ENCODE results near the gene SUN1.
"Not testable (repeated sequence)": the region's sequence is repeated elsewhere in the genome, so short reads cannot be mapped to it uniquely, and the experiment has no call there.

Gene SUN1

GRCh38 chr7:857661-858060 is 25.4 kb downstream of the SUN1 start:
- DNase-seq (ENCODE audit: low spot score): no peak

DNA sequence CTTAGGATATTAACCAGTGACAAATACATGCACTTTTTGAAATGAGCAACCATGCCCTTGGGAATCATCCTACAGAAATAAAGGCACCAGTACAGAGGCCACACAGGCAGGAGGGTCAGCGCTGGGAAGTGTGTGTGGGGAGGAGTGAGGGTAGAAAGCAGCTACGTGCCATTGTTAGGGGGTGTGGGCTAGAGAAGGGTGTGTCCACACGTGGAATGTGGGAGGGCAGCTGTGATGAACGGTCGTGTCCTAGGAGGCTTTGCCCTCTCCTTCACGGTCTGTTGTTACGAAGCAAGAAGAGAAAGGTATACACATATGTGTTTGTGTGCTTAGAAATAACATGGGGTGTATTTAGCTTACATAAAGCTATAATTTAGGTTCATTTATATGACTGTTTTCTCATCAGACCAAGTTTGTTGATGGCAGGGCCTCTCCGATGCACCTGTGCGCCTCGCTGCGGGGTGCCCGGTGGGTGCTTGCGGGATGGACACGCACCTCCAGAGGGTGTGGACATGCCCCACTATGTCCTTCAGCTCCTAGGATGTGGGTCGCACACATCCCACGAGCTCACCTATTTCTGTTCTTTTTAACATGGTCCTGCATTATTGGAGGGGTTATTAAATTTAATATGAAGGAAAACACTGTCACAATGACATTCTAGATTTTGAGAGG is 27.2 kb downstream of the SUN1 start:
- no peak for DNase-seq (ENCODE audit: low spot score)

DNA sequence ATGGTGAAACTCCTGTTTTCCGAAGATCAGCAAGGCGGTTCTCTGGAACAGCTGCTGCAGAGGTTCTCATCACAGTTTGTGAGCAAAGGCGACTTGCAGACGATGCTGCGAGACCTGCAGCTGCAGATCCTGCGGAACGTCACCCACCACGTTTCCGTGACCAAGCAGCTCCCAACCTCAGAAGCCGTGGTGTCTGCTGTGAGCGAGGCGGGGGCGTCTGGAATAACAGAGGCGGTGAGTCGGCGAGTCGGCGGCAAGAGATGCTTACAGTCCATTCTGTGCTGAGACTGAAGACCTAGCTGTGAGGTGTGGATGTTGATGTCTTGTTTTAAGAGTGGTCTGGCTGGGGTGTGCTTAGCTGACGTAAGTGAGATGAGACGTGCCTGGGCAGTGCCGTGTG is 27.9 kb downstream of the SUN1 start:
- DNase-seq (ENCODE audit: low spot score): no peak

- no peak for DNase-seq (ENCODE audit: low spot score)
Measured at GRCh38 chr7:861222-861621, 28.9 kb downstream of the SUN1 start.

DNA sequence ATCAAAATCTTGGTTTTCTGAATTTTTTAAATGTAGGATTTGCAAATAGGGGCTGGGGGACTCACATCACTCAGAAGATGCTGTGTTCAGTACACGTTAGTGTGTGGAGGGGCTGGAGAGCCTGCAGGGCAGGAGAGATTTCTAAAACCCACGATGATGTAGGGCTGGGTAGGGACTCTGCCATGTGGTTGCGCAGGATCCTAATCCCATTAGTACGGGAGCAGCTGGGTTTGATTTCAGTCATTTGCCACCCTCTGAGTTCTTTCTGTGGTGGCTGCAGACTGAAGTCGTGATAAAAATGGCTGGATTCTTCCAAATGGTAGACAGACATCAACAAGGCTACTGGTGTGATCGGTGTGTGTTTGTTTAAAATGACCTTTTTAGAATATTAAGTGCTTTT is 29.9 kb downstream of the SUN1 start:
- no peak for DNase-seq (ENCODE audit: low spot score)

DNA sequence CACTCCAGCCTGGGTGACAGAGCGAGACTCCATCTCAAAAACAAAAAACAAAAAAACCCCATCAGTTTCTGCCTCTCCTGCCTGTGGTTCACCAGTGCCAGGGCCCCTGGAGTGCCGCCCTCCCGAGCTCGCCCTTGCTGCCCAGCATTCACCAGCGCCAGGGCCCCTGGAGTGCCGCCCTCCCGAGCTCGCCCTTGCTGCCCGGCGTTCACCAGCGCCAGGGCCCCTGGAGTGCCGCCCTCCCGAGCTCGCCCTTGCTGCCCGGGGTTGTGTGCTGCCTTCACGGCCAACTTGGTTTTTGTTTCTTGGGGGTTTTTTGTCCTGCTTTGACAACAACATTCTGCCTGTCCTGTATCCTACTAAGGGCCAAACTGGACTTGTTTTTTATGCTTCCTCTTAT is 30.8 kb downstream of the SUN1 start:
- DNase-seq (ENCODE audit: low spot score): no peak

DNA sequence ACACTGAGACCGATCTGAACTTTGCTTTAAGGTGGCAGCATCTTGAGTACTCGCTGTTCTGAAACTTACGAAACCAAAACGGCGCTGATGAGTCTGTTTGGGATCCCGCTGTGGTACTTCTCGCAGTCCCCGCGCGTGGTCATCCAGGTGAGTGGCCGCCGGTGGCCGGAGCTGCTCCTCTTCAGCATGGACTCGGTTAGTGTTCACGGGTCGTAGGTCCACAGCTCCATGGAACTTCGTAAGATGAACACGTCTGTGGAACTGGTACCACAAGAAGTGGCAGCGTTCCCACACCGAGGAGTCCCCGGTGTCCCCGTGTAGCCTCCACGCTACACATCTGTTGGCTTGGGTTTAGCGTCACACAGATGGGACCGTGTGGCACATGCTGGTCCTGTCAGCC is 33.6 kb downstream of the SUN1 start:
- no peak for DNase-seq (ENCODE audit: low spot score)

- no peak for DNase-seq (ENCODE audit: low spot score)
Measured at GRCh38 chr7:867001-867405, 34.7 kb downstream of the SUN1 start.

DNA sequence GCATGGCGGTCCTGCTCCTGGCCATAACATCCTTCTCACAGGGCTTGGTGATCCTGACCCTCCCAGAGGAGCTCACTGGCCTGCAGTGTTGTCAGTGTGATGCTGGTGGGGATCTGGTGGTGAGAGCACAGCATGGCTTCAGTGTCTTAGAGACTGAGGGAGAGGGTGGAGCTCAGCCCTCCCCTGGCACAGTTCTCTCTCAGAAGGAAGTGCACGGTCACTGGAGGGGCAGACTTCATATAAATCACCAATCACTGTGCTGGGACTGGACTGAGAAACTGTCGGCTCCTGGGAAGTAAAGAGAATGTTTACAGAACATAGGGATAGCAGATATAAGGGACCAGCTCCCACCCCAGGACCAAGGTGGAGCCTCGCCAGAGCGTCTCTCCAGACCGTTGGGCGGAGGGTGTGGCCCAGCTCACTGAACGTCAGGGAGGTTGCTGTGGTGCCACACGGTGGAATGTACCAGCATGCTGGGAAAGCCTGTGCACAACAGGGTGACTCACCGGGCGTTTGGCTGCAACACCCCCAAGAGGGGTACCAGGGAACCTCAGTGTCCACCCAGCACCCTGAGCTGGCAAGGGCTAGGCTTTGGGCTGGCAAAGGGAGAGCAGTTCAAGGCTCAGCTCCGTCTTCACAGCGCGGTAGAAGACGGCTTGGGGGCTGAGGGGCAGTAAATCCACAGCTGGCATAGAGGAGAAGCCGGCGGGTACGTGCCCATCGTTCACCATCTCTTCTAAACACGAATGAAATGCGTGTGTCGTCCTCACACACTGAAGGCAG is 35.3 kb downstream of the SUN1 start:
- DNase-seq (ENCODE audit: low spot score): no peak

DNA sequence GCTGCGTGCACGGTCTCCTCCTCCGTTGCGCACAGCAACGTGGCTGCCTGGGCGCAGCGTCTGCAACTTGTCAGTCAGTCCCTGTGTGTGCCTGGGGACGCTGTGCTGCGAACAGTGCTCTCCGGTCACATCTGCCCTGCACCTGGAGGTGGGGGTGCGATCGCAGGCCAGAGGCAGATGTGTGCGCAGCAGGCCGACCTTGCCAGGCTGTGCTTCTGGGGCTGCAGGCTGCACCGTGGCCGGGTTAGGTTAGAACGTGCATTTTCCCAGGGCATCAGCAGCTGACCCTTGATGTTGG is 35.9 kb downstream of the SUN1 start:
- no peak for DNase-seq (ENCODE audit: low spot score)

DNA sequence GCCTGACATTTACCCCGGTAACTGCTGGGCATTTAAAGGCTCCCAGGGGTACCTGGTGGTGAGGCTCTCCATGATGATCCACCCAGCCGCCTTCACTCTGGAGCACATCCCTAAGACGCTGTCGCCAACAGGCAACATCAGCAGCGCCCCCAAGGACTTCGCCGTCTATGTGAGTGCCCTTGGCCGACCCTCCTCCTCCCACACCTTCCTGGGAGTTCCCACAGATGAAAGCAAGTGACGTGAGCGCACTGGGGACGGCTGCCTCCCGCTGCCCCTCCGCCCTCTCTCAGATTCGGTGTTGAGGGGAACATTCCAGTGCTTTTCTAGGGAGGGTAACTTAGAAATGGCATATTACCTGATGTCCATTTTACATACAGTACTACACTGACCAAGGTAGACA is 37.1 kb downstream of the SUN1 start:
- no peak for DNase-seq (ENCODE audit: low spot score)

DNA sequence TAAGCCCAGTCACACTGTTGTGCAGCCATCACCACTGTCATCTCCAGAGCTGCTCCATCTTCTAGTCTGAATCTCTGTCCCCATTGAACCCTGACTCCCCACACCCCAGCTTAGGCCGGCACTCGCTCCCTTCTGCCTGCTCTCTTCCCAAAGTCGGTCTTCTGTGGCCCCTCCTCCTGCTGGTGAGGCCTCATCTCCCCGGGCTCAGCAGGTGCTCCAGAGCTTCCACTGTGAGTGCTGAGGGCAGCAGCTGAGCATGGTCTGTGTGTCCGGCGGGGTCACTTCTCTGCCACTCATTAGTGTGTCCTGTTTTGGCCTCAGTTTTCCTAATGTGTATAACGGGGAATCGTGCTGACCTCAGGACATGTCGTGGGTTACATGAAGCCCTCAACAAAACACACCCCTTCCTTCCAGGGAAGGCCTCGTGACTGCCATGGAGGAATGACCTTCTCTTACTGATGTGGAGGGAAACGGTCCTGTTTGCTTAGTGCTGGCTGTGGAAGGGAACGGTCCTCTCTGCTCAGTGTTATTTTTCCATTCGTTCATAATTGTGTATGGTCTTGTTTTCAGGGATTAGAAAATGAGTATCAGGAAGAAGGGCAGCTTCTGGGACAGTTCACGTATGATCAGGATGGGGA is 39.7 kb downstream of the SUN1 start:
- no peak for DNase-seq (ENCODE audit: low spot score)

DNA sequence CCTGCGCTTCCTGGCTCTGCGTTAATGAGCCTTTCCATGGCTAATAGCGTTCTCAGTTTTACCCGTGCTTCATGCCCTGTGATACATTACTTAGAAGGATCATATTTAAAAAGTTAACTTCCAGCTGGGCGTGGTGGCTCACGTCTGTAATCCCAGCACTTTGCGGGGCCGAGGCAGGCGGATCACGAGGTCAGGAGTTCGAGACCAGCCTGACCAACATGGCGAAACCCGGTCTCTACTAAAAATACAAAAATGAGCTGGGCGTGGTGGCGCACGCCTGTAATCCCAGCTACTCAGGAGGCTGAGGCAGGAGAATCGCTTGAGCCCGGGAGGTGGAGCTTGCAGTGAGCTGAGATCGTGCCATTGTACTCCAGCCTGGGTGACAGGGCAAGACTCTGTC is 40.4 kb downstream of the SUN1 start:
- not testable (repeated sequence) for DNase-seq (ENCODE audit: low spot score)

DNA sequence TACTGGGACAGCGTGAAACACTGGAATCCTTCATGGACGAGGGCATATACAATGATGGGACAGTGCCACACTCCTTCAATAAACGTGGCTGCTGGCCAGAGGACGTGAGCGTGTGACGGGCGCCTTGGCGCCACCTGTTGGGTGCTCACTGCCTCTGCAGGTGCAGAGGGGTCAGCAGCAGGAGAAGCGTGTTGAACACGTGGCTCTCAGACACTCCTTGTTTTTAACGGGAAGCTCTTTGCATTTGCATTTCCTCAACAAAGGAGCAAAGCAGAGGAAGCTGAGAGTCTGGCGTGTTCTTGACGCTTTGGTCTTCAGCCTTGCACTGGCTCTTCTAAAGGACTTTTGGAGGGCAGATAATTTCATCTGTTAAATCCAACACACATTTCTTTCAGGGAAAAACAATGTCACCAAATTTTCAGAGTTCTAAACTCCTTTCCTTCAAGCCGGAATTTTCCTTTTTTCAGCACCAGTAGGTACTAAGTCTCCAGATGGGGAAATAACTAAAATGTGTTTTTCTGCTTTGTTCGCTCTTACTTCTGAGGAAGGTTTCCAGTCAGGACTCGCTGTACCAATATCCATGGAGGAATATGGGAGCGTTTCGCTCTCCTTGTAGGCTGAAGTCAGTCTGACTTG is 41.2 kb downstream of the SUN1 start:
- DNase-seq (ENCODE audit: low spot score): peak; percentile 73

- DNase-seq (ENCODE audit: low spot score): no peak
Measured at GRCh38 chr7:874031-874749, 41.9 kb downstream of the SUN1 start.

DNA sequence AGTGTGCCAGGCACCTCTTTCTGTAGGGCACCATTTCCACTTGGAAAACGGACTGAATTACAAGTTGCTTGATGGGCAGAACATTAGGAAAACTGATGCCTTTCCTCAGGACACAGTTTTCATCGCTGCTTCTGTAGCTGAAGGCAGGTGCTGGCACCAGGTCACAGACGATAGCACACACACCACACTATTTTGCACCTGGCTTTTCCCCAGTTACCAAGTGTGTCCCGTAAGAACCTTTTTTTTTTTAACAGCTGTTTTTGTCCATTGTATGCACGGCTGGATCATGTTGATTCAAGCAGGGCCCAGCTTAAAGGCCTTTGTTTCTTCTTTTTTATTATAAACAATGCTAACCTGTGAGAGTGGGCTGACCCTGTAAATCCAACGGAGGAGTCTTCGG is 42.8 kb downstream of the SUN1 start:
- DNase-seq (ENCODE audit: low spot score): no peak

DNA sequence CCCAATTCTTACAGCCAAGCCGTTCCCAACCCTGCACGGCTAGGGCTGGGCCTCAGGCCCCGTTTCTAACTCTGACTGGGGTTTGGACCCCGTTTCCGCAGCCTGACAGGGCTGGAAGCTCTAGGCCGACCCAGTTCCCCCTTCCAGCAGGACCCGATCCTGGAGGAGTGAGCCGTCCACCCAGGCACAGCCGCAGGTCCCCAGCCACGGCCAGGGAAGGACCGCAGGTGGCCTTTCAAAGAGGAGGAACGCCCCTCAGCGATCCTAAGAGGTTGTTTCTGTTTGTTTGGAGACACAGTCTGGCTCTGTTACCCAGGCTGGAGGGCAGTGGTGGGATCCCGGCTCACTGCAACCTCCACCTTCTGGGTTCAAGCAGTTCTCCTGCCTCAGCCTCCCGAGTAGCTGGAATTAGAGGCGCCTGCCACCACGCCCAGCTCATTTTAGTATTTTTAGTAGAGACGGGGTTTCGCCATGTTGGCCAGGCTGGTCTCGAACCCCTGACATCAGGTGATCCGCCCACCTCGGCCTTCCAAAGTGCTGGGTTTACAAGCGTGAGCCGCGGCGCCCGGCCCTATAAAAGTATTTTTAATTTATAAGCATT is 43.3 kb downstream of the SUN1 start:
- no peak for DNase-seq (ENCODE audit: low spot score)

GRCh38 chr7:876077-876971 is 44.0 kb downstream of the SUN1 start, which contains the start of gene GET4:
GET4 (plus strand) TSS chr7:876554; CDS start chr7:876646, 92 bp downstream.
- DNase-seq (ENCODE audit: low spot score): peak; percentile 97

- no peak for DNase-seq (ENCODE audit: low spot score)
Measured at GRCh38 chr7:876972-877311, 44.7 kb downstream of the SUN1 start.

DNA sequence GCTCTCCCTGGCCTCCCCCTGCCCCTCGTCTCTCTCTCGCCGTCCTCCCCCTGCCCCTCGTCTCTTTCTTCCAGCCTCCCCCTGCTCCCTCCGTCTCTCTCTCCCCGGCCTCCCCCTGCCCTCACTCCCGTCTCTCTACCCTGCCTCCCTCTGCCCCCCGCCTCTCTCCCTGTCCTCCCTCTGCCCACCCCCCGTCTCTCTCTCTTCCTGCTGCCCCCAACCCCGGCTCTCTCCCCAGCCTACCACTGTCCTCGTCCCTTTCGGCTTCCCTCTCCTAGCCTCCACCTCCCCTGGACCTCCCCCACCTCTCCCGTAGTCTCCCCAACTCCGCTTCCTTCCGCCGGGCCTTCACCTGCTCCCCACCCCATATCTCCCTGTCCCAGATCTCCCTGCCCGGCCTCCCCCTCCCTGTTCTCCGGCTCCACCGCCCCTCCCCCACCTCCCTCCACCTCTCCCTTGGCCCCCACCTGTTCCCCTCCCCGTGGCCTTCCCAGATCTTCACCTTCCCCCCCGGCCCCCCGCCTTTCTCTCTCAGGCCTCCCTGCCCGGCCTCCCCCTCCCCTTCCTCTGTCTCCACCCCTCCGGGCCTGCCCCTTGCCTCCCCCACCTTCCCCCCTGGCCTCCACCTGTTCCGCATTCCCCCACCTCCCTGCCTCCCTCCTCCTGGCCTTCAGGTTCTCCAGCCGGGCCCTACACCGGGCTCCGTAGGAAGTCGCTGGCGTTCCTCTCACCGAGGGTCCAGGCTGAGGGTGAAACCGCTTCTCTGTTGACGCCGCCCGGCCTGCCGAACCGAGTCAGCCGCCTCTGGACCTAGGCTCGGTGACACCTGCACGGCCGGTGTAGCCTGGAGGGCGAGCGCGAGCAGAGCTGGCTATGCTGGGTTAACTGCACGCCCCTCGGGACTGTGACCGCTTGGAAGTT is 45.3 kb downstream of the SUN1 start:
- no peak for DNase-seq (ENCODE audit: low spot score)

All from CD4-positive, alpha-beta T cell treated with Interleukin-6 at 100 ng/mL for 8 hours (primary cell).